ENCODE measurements around the gene AGBL5. TPM values are rescaled to one million over a fixed set of nuclear protein-coding genes. Genes with fewer than 3 reads are reported as not detected.

AGBL5 gene
- total and polyA plus RNA-seq, 2 of the 13 experiments (the other 11 are each of a cell fraction or from before 2014, with no cell fraction given) = 55.9 to 73.3 TPM

DNA sequence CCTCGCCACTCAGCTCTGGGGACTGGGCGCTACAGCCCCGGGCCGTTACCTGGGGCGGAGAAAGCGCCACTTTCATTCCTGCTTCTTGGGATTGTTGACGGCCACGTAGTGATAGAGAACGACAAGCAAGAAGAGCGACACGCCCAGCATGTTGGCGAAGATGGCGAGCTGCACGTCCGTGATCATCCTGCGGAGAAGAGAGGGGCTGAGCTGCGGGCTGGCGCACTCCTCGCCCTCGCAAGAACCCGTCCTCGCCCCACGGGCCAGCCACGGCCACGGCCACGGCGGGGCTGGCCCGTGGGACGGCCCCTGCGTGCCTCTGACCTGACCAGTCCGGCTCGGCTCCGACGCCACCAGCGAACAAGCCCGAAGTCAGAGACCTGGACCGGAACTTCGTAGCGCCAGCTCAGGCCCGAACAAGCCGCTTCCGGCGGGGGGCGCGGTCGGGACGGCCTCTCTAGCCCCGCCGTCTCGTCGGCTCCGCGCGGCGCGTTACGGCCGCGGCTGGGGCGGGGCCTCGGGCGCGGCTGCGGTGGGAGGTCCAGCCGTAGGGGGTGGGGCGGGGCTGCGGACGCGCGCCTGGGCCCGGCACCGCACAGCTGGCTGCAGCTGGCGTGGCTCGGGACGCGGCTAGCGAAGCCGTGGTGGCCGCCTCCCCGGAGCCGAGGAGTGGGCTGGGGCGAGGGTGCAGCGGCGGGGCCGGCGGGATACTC is 20.0 kb downstream of the AGBL5 start, which contains the start of gene OST4 (continued):
- TF ChIP-seq SNAPC2 (CRISPR knock-in tag; IDR thresholded peaks at IDR 0.05) (no peak), WIZ (CRISPR knock-in tag; IDR thresholded peaks at IDR 0.05) (no peak), ZNF138 (CRISPR knock-in tag; IDR thresholded peaks at IDR 0.05; ENCODE audit: low read depth) (no peak), MXD4 (CRISPR knock-in tag; IDR thresholded peaks at IDR 0.05) (peak; percentile 53; the same call in 1 of the 2 replicates), ZNF512B (CRISPR knock-in tag; IDR thresholded peaks at IDR 0.05; ENCODE audit: borderline replicate concordance) (0 out of 2 replicates have a peak, but pooled peaks have one; percentile 84), FOXA1 (IDR thresholded peaks at IDR 0.05) (no peak), FOXA1 (CRISPR knock-in tag; IDR thresholded peaks at IDR 0.05) (no peak), ZNF275 (CRISPR knock-in tag; IDR thresholded peaks at IDR 0.05; ENCODE audit: borderline replicate concordance) (no peak; the same call in 1 of the 2 replicates), SIN3A (IDR thresholded peaks at IDR 0.05; ENCODE audit: borderline replicate concordance, low read depth, low read length) (peak; percentile 89), ZKSCAN5 (CRISPR knock-in tag; IDR thresholded peaks at IDR 0.05) (no peak), POGK (CRISPR knock-in tag; conservative IDR thresholded peaks at IDR 0.05) (no peak; the same call in 1 of the 2 replicates)
- TF ChIP-seq, protein P1, sequence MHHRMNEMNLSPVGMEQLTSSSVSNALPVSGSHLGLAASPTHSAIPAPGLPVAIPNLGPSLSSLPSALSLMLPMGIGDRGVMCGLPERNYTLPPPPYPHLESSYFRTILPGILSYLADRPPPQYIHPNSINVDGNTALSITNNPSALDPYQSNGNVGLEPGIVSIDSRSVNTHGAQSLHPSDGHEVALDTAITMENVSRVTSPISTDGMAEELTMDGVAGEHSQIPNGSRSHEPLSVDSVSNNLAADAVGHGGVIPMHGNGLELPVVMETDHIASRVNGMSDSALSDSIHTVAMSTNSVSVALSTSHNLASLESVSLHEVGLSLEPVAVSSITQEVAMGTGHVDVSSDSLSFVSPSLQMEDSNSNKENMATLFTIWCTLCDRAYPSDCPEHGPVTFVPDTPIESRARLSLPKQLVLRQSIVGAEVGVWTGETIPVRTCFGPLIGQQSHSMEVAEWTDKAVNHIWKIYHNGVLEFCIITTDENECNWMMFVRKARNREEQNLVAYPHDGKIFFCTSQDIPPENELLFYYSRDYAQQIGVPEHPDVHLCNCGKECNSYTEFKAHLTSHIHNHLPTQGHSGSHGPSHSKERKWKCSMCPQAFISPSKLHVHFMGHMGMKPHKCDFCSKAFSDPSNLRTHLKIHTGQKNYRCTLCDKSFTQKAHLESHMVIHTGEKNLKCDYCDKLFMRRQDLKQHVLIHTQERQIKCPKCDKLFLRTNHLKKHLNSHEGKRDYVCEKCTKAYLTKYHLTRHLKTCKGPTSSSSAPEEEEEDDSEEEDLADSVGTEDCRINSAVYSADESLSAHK (CRISPR knock-in tag; IDR thresholded peaks at IDR 0.05; ENCODE audit: borderline replicate concordance) = no peak
- TF ChIP-seq, protein P2, sequence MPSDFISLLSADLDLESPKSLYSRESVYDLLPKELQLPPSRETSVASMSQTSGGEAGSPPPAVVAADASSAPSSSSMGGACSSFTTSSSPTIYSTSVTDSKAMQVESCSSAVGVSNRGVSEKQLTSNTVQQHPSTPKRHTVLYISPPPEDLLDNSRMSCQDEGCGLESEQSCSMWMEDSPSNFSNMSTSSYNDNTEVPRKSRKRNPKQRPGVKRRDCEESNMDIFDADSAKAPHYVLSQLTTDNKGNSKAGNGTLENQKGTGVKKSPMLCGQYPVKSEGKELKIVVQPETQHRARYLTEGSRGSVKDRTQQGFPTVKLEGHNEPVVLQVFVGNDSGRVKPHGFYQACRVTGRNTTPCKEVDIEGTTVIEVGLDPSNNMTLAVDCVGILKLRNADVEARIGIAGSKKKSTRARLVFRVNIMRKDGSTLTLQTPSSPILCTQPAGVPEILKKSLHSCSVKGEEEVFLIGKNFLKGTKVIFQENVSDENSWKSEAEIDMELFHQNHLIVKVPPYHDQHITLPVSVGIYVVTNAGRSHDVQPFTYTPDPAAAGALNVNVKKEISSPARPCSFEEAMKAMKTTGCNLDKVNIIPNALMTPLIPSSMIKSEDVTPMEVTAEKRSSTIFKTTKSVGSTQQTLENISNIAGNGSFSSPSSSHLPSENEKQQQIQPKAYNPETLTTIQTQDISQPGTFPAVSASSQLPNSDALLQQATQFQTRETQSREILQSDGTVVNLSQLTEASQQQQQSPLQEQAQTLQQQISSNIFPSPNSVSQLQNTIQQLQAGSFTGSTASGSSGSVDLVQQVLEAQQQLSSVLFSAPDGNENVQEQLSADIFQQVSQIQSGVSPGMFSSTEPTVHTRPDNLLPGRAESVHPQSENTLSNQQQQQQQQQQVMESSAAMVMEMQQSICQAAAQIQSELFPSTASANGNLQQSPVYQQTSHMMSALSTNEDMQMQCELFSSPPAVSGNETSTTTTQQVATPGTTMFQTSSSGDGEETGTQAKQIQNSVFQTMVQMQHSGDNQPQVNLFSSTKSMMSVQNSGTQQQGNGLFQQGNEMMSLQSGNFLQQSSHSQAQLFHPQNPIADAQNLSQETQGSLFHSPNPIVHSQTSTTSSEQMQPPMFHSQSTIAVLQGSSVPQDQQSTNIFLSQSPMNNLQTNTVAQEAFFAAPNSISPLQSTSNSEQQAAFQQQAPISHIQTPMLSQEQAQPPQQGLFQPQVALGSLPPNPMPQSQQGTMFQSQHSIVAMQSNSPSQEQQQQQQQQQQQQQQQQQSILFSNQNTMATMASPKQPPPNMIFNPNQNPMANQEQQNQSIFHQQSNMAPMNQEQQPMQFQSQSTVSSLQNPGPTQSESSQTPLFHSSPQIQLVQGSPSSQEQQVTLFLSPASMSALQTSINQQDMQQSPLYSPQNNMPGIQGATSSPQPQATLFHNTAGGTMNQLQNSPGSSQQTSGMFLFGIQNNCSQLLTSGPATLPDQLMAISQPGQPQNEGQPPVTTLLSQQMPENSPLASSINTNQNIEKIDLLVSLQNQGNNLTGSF (CRISPR knock-in tag; IDR thresholded peaks at IDR 0.05) = 0 out of 2 replicates have a peak, but pooled peaks have one; percentile 6

Data from HepG2 (cell line).